22Rv1 (cell line): ENCODE data around the gene SFXN5.

ENCODE experiments used
- ZFX ChIP-seq: fragments of 450-650 bp; IDR thresholded peaks from 2 replicates; pipeline ENCODE4 v1.6.1; 2017; ENCODE audit warnings: antibody characterized with exemption, borderline replicate concordance
- TF ChIP-seq, protein P1 (sequence below): fragments of 450-650 bp; IDR thresholded peaks from 2 replicates; pipeline ENCODE4 v1.5.1; 2017; ENCODE audit warnings: mild to moderate bottlenecking

DNA sequence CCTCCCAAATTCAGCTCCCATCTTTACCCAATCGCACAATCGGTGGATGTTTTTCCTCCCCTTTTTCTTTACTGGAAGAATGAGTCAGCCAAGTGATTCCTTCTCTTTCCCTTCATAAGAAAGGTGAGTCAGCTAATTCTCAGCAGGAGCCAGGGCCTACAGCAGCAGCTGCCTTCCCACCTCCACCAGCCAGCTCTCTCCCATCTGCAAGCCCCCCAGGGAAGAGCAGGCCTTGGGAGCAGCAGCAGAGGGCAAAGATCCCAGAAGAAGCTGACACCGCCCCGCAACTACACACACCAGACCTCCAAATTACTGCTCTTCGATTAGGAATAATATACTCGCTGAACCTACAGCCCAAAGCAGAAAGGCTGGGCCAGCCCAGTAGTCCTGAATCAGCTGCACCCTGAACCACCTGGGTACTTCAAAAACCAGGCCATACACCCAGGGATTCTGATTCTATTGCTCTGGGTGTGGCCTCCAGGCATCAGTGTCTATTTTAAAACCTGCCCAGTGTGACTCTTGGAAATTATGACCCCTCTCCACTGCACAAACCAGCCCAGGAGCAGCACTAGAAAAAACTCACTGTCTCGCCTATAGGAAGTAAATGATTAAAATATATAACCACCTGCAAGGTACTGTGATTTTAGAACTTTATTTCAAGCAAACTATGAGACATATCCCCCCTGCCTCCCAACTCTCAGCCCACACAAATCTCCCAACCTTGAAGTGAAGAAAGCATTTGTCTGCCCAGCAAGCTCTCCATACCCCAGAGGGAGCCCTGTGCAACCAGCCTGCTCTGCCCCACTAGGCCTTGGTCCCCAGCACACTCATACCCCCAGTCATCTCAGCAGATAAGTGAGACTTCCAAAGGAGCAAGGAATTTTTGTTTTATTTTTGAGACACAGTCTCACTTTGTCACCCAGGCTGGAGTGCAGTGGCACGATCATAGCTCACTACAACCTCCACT is 7.3 kb downstream of the SFXN5 start:
- TF ChIP-seq, protein P1, sequence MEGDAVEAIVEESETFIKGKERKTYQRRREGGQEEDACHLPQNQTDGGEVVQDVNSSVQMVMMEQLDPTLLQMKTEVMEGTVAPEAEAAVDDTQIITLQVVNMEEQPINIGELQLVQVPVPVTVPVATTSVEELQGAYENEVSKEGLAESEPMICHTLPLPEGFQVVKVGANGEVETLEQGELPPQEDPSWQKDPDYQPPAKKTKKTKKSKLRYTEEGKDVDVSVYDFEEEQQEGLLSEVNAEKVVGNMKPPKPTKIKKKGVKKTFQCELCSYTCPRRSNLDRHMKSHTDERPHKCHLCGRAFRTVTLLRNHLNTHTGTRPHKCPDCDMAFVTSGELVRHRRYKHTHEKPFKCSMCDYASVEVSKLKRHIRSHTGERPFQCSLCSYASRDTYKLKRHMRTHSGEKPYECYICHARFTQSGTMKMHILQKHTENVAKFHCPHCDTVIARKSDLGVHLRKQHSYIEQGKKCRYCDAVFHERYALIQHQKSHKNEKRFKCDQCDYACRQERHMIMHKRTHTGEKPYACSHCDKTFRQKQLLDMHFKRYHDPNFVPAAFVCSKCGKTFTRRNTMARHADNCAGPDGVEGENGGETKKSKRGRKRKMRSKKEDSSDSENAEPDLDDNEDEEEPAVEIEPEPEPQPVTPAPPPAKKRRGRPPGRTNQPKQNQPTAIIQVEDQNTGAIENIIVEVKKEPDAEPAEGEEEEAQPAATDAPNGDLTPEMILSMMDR, result no peak
- no peak for TF ChIP-seq ZFX
